Gastroesophageal sphincter (tissue), 3 donors: ENCODE measurements around the gene ADAMTS12.

ENCODE experiments used
- EP300 ChIP-seq: sonication (generic); formaldehyde crosslinking; IDR thresholded peaks from one replicate; pipeline ENCODE4 v1.6.1; 2017; ENCODE audit warnings: antibody characterized with exemption, mild to moderate bottlenecking
- POLR2A ChIP-seq, 2 donors: fragments of 450-650 bp; IDR thresholded peaks; one replicate each; pipeline ENCODE4 v1.6.1; 2017; ENCODE audit warnings: antibody characterized with exemption in 2 of 2, mild to moderate bottlenecking in 2 of 2, moderate library complexity in 1 of 2
- TF ChIP-seq, protein P1 (sequence below), 4 experiments: fragments of 200-600 bp in 2 of 4; fragments of 450-650 bp in 2 of 4; sonication (generic) in 1 of 4; IDR thresholded peaks; one replicate each; pipeline ENCODE4 v1.5.1; 2017 to 2019; ENCODE audit warnings: antibody characterized with exemption in 4 of 4, mild to moderate bottlenecking in 2 of 4, moderate library complexity in 2 of 4

GRCh38 chr5:33828626-33829308, 63.0 kb downstream of the ADAMTS12 start:
- TF ChIP-seq, protein P1, sequence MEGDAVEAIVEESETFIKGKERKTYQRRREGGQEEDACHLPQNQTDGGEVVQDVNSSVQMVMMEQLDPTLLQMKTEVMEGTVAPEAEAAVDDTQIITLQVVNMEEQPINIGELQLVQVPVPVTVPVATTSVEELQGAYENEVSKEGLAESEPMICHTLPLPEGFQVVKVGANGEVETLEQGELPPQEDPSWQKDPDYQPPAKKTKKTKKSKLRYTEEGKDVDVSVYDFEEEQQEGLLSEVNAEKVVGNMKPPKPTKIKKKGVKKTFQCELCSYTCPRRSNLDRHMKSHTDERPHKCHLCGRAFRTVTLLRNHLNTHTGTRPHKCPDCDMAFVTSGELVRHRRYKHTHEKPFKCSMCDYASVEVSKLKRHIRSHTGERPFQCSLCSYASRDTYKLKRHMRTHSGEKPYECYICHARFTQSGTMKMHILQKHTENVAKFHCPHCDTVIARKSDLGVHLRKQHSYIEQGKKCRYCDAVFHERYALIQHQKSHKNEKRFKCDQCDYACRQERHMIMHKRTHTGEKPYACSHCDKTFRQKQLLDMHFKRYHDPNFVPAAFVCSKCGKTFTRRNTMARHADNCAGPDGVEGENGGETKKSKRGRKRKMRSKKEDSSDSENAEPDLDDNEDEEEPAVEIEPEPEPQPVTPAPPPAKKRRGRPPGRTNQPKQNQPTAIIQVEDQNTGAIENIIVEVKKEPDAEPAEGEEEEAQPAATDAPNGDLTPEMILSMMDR (IDR thresholded peaks at IDR 0.05): no peak
- no peak for TF ChIP-seq POLR2A (IDR thresholded peaks at IDR 0.05)
- TF ChIP-seq EP300: no peak
